ENCODE measurements around the gene NGEF.

GRCh38 chr2:233000886-233001750, 11.9 kb downstream of the NGEF start:
- no peak for TF ChIP-seq ZNF274 (IDR thresholded peaks at IDR 0.05; ENCODE audit: low read depth, low read length)
- TF ChIP-seq YY1 (IDR thresholded peaks at IDR 0.05; ENCODE audit: insufficient read depth, insufficient read length) = no peak
